ENCODE data around the gene PDE7B. TPM values are rescaled to one million over a fixed set of nuclear protein-coding genes. Genes with fewer than 3 reads are reported as not detected.

PDE7B gene
- total RNA-seq, 1 experiment from 2014 or later = not detected

- ChIA-PET POLR2A (ENCODE audit: unreplicated experiment) (no interaction called here), CTCF (interaction anchor here (0.6 kb wide), 1 partner anchor 17 kb away, joined by 9 read pairs; no protein-coding TSS in a partner anchor)
- H2AFZ ChIP-seq (ENCODE audit: low read length) = no peak overlapping the region
- H3K9me2 ChIP-seq (replicated peaks; ENCODE audit: low read length) = no peaks in the 10 kb centered on the region
- BruUV-seq (replicated peaks) = no TSS peak
- no peak overlapping the region for H3K4me2 ChIP-seq (ENCODE audit: low read length)
- DNase-seq (no peak), ATAC-seq (no peak)
- no peaks in the 10 kb centered on the region for H3F3A ChIP-seq (ENCODE audit: low read length, unreplicated experiment)
- no peak overlapping the region for H3K9ac ChIP-seq (ENCODE audit: low read length)
- no peak for TF ChIP-seq EZH2 (IDR thresholded peaks at IDR 0.05; ENCODE audit: low read length, unreplicated experiment)
- no peak for TF ChIP-seq EZH2phosphoT487 (IDR thresholded peaks at IDR 0.05; ENCODE audit: borderline replicate concordance, low read length)
- TF ChIP-seq, protein P1, sequence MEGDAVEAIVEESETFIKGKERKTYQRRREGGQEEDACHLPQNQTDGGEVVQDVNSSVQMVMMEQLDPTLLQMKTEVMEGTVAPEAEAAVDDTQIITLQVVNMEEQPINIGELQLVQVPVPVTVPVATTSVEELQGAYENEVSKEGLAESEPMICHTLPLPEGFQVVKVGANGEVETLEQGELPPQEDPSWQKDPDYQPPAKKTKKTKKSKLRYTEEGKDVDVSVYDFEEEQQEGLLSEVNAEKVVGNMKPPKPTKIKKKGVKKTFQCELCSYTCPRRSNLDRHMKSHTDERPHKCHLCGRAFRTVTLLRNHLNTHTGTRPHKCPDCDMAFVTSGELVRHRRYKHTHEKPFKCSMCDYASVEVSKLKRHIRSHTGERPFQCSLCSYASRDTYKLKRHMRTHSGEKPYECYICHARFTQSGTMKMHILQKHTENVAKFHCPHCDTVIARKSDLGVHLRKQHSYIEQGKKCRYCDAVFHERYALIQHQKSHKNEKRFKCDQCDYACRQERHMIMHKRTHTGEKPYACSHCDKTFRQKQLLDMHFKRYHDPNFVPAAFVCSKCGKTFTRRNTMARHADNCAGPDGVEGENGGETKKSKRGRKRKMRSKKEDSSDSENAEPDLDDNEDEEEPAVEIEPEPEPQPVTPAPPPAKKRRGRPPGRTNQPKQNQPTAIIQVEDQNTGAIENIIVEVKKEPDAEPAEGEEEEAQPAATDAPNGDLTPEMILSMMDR (conservative IDR thresholded peaks at IDR 0.05; ENCODE audit: low read depth, low read length) = no peak
- H4K20me1 ChIP-seq (ENCODE audit: low read length) = no peaks in the 10 kb centered on the region
- no peak overlapping the region for H3K27ac ChIP-seq (ENCODE audit: low read length)
- H3K4me3 ChIP-seq (ENCODE audit: low read length) = no peak overlapping the region
- H3K4me1 ChIP-seq (ENCODE audit: insufficient read depth, low read length) = no peaks in the 10 kb centered on the region
- H3K79me2 ChIP-seq (ENCODE audit: low read length) = no peaks in the 10 kb centered on the region
- no peaks in the 10 kb centered on the region for H3K27me3 ChIP-seq (ENCODE audit: low read length)
- H3K9me3 ChIP-seq (ENCODE audit: low read length) = no peaks in the 10 kb centered on the region
- intact Hi-C loops (cut with micrococcal nuclease) = no loop called here
- H3K36me3 ChIP-seq (ENCODE audit: low read depth, low read length) = no peaks in the 10 kb centered on the region
These were observed 120.6 kb downstream of the PDE7B start for GRCh38 chr6:135972150-135972549.

DNA sequence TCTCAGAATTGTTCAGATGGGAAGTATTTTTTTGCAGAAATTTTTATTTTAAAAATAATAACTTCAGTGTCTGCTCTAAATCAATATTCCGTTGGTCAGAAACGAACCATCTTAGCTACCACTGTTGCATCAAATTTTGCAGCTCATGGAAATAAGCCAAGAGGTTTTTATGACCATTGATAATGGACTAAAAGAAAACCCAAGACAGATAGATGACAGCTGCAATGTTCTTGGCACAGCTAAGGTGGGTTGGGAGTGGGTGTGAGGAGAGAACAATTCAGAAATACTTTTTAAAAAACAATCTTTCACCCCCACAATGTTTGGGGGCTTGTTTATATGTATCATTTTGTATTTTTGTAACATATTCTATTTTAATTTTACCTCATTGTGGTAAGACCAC, 121.1 kb downstream of the PDE7B start:
- Histone ChIP-seq H3K4me1 (ENCODE audit: insufficient read depth, low read length) (no peaks in the 10 kb centered on the region), H3K27me3 (ENCODE audit: low read length) (no peaks in the 10 kb centered on the region), H3K9me2 (replicated peaks; ENCODE audit: low read length) (no peaks in the 10 kb centered on the region), H3K4me2 (ENCODE audit: low read length) (no peak overlapping the region), H3K79me2 (ENCODE audit: low read length) (no peaks in the 10 kb centered on the region), H3K9ac (ENCODE audit: low read length) (no peak overlapping the region), H3K36me3 (ENCODE audit: low read depth, low read length) (no peaks in the 10 kb centered on the region), H3K4me3 (ENCODE audit: low read length) (no peak overlapping the region), H4K20me1 (ENCODE audit: low read length) (no peaks in the 10 kb centered on the region), H3F3A (ENCODE audit: low read length, unreplicated experiment) (no peaks in the 10 kb centered on the region), H2AFZ (ENCODE audit: low read length) (no peak overlapping the region), H3K27ac (ENCODE audit: low read length) (no peak overlapping the region), H3K9me3 (ENCODE audit: low read length) (no peaks in the 10 kb centered on the region)
- POLR2A ChIA-PET (ENCODE audit: unreplicated experiment) = no interaction called here
- no peak for TF ChIP-seq EZH2phosphoT487 (IDR thresholded peaks at IDR 0.05; ENCODE audit: borderline replicate concordance, low read length)
- no peak for TF ChIP-seq EZH2 (IDR thresholded peaks at IDR 0.05; ENCODE audit: low read length, unreplicated experiment)
- TF ChIP-seq, protein P1 (conservative IDR thresholded peaks at IDR 0.05; ENCODE audit: low read depth, low read length) = no peak
- intact Hi-C loops (cut with micrococcal nuclease) = no loop called here
- CTCF ChIA-PET = no interaction called here
- no TSS peak for BruUV-seq (replicated peaks)
- DNase-seq = no peak
- ATAC-seq = no peak

DNA sequence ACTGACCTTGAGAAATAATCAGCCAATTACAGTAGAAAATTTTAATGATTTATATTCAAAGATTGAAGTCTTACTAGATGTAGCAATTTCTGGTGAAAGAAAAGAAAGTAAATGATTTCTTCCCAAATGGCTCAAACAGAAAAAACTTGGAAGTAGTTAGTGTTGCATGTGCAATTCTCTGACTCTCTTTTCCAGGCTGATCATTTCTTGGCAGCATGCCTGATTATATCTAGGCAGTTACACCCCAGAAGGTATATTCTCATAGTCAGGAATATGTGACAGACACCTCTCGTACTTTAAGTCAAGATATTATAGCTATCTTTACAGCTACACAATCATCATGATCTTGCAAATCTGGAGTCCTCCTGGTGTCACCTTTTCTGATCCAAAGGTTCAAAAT, 122.9 kb downstream of the PDE7B start:
- ChIA-PET CTCF (no interaction called here), POLR2A (ENCODE audit: unreplicated experiment) (no interaction called here)
- TF ChIP-seq, protein P1 (conservative IDR thresholded peaks at IDR 0.05; ENCODE audit: low read depth, low read length) = no peak
- TF ChIP-seq EZH2 (IDR thresholded peaks at IDR 0.05; ENCODE audit: low read length, unreplicated experiment) (no peak), EZH2phosphoT487 (IDR thresholded peaks at IDR 0.05; ENCODE audit: borderline replicate concordance, low read length) (no peak)
- ATAC-seq = no peak
- BruUV-seq (replicated peaks) = no TSS peak
- no peak overlapping the region for H3K4me3 ChIP-seq (ENCODE audit: low read length)
- no peaks in the 10 kb centered on the region for H3F3A ChIP-seq (ENCODE audit: low read length, unreplicated experiment)
- H3K79me2 ChIP-seq (ENCODE audit: low read length) = no peaks in the 10 kb centered on the region
- no peaks in the 10 kb centered on the region for H4K20me1 ChIP-seq (ENCODE audit: low read length)
- no peak overlapping the region for H3K27ac ChIP-seq (ENCODE audit: low read length)
- no peaks in the 10 kb centered on the region for H3K27me3 ChIP-seq (ENCODE audit: low read length)
- H3K9me3 ChIP-seq (ENCODE audit: low read length) = no peaks in the 10 kb centered on the region
- H3K4me2 ChIP-seq (ENCODE audit: low read length) = no peak overlapping the region
- no peaks in the 10 kb centered on the region for H3K36me3 ChIP-seq (ENCODE audit: low read depth, low read length)
- no peak for DNase-seq
- no peak overlapping the region for H3K9ac ChIP-seq (ENCODE audit: low read length)
- no peaks in the 10 kb centered on the region for H3K4me1 ChIP-seq (ENCODE audit: insufficient read depth, low read length)
- intact Hi-C loops (cut with micrococcal nuclease) = no loop called here
- no peak overlapping the region for H2AFZ ChIP-seq (ENCODE audit: low read length)
- H3K9me2 ChIP-seq (replicated peaks; ENCODE audit: low read length) = no peaks in the 10 kb centered on the region
